Measurements from ENCODE around the gene ARID1B. TPM values are rescaled to one million over a fixed set of nuclear protein-coding genes. Genes with fewer than 3 reads are reported as not detected.
"Not testable (repeated sequence)": the region's sequence is repeated elsewhere in the genome, so short reads cannot be mapped to it uniquely, and the experiment has no call there.

The ARID1B gene
- polyA plus RNA-seq, 1 experiment = 17.0 TPM

DNA sequence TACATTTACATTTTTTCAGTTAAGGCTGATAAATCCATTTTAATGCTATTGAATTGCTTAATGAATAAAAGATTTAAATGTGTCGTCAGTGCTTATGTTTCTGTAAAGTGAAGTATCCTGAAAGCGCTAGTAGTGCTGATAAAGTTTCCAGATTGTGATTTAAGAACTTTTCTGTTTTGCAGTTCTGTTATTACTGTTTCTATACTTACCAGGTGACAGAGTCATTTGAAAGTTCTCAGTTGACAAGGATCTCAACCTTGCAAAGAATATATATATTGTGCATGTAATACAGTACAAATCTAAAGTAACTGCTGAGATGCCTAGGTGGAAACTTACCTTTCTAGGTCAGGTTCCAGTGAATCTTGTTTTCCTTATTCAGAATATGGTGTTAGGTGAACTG, 201.8 kb downstream of the ARID1B start:
- Histone ChIP-seq H3K27me3 (ENCODE audit: control insufficient read depth, insufficient read depth, low read length) (no peaks in the 10 kb centered on the region), H3K4me3 (ENCODE audit: low read depth, low read length) (no peak overlapping the region), H3K36me3 (ENCODE audit: control insufficient read depth, insufficient read depth, low read length) (no peaks in the 10 kb centered on the region)
- TF ChIP-seq CTCF (IDR thresholded peaks at IDR 0.05; ENCODE audit: insufficient read depth, low read depth, low read length) = no peak
- CTCF ChIA-PET = no interaction called here
- POLR2A ChIA-PET = interaction anchor here (0.7 kb wide), 1 partner anchor 26 kb away, joined by 5 read pairs; no protein-coding TSS in a partner anchor
- no peak for DNase-seq (ENCODE audit: low read depth)

DNA sequence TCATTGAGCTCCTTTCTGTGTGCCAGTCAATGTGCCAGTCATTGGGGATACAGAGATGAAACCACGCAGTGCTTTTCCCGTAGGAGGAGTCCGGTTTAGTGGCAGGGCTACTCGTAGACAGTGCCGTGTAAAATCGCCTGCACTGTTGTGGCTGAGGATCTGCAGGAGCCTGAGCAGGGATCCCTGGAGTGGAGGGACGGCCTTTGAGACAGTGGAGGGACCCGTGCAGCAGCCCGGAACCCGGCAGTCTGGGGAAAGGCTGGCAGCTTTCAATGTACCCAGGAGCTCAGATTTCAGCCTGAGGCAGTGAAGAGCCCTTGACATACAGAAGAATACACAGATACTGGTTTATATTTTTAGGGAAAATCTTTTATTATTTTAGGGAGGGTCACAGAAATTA, 203.3 kb downstream of the ARID1B start:
- H3K36me3 ChIP-seq (ENCODE audit: control insufficient read depth, insufficient read depth, low read length) = no peaks in the 10 kb centered on the region
- no peak for DNase-seq (ENCODE audit: low read depth)
- H3K4me3 ChIP-seq (ENCODE audit: low read depth, low read length) = no peak overlapping the region
- CTCF ChIA-PET = no interaction called here
- POLR2A ChIA-PET = no interaction called here
- H3K27me3 ChIP-seq (ENCODE audit: control insufficient read depth, insufficient read depth, low read length) = no peaks in the 10 kb centered on the region
- no peak for TF ChIP-seq CTCF (IDR thresholded peaks at IDR 0.05; ENCODE audit: insufficient read depth, low read depth, low read length)

DNA sequence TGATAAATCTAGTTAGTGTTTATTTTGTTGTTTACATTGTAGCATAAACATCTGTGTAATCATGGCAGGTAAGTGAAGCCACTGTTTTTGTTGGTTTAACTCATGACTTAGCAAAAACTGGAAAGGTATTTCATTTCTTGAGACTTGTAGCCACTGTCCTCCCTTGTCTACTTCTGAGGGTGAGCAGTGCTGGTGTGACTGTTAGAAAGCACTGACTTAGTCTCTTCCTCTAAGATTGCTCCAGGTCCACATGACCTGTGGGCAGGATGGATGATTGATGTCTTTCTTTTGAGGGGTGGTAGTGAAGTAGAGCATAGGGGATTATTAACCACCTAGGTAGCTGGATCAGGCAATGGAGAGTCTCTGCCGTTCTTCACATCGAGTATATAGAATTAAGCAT, 203.8 kb downstream of the ARID1B start:
- Histone ChIP-seq H3K27me3 (ENCODE audit: control insufficient read depth, insufficient read depth, low read length) (no peaks in the 10 kb centered on the region), H3K36me3 (ENCODE audit: control insufficient read depth, insufficient read depth, low read length) (no peaks in the 10 kb centered on the region), H3K4me3 (ENCODE audit: low read depth, low read length) (no peak overlapping the region)
- no peak for TF ChIP-seq CTCF (IDR thresholded peaks at IDR 0.05; ENCODE audit: insufficient read depth, low read depth, low read length)
- ChIA-PET CTCF (no interaction called here), POLR2A (no interaction called here)
- DNase-seq (ENCODE audit: low read depth) = no peak

- CTCF ChIA-PET = interaction anchor here (0.8 kb wide), 1 partner anchor 18 kb away, joined by 3 read pairs; no protein-coding TSS in a partner anchor
These were observed 205.0 kb downstream of the ARID1B start for GRCh38 chr6:156982168-156982567.

GRCh38 chr6:156982864-156983263, 205.7 kb downstream of the ARID1B start:
- DNase-seq (ENCODE audit: low read depth); H3K36me3 ChIP-seq (ENCODE audit: control insufficient read depth, insufficient read depth, low read length); H3K4me3 ChIP-seq (ENCODE audit: low read depth, low read length); CTCF ChIA-PET; POLR2A ChIA-PET; H3K27me3 ChIP-seq (ENCODE audit: control insufficient read depth, insufficient read depth, low read length): not testable (repeated sequence)

More at GRCh38 chr6:156982168-156982567, 205.0 kb downstream of the ARID1B start:
- no peak for DNase-seq (ENCODE audit: low read depth)
- POLR2A ChIA-PET = no interaction called here
- no peaks in the 10 kb centered on the region for H3K27me3 ChIP-seq (ENCODE audit: control insufficient read depth, insufficient read depth, low read length)
- no peak for TF ChIP-seq CTCF (IDR thresholded peaks at IDR 0.05; ENCODE audit: insufficient read depth, low read depth, low read length)
- no peaks in the 10 kb centered on the region for H3K36me3 ChIP-seq (ENCODE audit: control insufficient read depth, insufficient read depth, low read length)
- no peak overlapping the region for H3K4me3 ChIP-seq (ENCODE audit: low read depth, low read length)

DNA sequence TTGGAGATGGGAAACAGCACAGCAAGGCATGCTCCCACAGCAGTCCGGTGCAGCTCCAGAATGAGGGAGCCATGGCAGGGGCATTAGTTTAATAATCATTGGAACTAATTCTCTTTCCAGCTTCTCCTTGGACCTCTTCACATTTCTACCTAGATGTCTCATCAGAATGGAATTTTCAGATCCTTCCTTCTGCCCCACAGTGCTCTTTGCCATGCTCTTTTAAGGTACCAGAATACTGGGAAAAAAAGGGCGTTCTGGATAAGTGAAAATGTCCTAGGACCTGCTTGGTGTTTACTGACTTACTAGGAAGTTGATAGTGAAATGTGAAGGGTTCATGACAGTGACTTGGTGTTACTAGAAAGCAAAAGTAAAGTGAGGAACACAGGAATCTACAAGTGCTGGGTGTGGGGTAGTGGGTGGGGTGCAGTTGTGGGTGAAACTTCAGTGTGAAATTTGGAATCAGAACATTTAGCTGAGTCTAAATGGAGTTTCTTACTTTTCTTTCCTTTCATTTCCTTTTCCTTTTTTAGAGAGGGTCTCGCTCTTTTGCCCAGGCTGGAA, 207.1 kb downstream of the ARID1B start:
- CTCF ChIA-PET = no interaction called here
- Histone ChIP-seq H3K36me3 (ENCODE audit: control insufficient read depth, insufficient read depth, low read length) (no peaks in the 10 kb centered on the region), H3K27me3 (ENCODE audit: control insufficient read depth, insufficient read depth, low read length) (no peaks in the 10 kb centered on the region), H3K4me3 (ENCODE audit: low read depth, low read length) (no peak overlapping the region)
- DNase-seq (ENCODE audit: low read depth) = no peak
- POLR2A ChIA-PET = no interaction called here
- TF ChIP-seq CTCF (IDR thresholded peaks at IDR 0.05; ENCODE audit: insufficient read depth, low read depth, low read length) = no peak

Data from BJ (cell line).